Right forelimb (tissue), 1 donor: Measurements from ENCODE around the gene TMEM238.
"Not testable (repeated sequence)": the region's sequence is repeated elsewhere in the genome, so short reads cannot be mapped to it uniquely, and the experiment has no call there.

Experiments used
- DNase-seq: peaks from one replicate; pipeline ENCODE4 v3.0.0-alpha.2; 2018

The TMEM238 gene

DNA sequence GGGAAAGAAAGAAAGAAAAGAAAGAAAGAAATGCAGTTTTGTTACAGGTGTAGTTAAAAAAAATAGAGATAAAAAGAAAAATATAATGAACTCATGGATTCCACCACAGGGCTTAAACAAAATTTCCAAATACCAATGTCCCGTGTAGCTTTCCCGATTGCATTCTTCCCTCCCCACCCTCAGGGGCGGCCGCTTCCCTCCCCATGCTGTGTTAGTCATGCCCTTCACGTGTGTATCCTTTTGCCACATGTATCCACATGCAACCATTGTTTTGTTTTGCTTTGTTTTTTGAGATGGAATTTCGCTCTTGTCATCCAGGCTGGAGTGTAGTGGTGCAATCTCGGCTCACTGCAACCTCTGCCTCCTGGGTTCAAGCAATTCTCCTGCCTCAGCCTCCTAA is 48.0 kb downstream of the TMEM238 start:
- DNase-seq: no peak

DNA sequence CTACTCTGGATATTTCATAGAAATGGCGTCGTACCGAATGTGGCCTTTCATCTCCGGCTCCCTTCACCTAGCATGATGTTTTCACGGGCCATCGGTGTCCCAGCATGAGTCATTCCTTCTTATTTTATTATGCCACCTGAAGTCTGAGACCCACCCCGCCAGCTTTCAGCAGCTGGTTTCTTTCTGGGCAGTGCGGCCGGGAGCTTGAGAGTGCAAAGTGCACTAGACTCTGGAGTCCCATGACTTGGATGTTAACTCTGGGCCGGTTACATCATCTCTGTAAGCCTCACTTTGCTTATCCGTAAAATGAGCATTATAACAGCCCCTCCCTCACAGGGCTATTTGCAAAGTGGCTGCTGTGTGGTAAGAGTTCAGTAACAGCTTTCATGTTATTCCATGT is 50.2 kb downstream of the TMEM238 start:
- no peak for DNase-seq

DNA sequence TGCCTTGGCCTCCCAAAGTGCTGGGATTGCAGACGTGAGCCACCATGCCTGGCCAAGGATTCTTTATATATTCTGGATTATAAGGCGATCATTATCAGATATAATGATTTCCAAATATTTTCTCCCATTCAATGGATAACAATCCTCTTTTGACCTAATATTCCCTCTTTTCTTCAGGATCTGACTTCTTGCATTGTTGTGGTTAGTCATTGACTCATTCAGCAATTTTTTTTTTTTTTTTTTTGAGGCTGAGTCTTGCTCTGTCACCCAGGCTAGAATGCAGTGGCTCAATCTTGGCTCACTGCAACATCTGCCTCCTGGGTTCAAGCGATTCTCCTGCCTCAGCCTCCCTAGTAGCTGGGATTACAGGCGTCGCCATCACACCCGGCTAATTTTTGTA is 54.3 kb downstream of the TMEM238 start:
- DNase-seq: not testable (repeated sequence)
